ENCODE results near the gene USP2.

USP2 gene

GRCh38 chr11:119340335-119341221, 40.9 kb downstream of the USP2 start, which contains the start of gene C1QTNF5:
C1QTNF5 (minus strand) TSS chr11:119340883; CDS start chr11:119340397, 486 bp downstream.
- DNase-seq, result no peak

- DNase-seq, result peak; percentile 36
Measured at GRCh38 chr11:119339589-119340334, 41.7 kb downstream of the USP2 start.

GRCh38 chr11:119338965-119339588, 42.4 kb downstream of the USP2 start:
- DNase-seq, result no peak

GRCh38 chr11:119338318-119338890, 43.1 kb downstream of the USP2 start:
- DNase-seq, result peak; percentile 72

GRCh38 chr11:119337581-119338317, 43.7 kb downstream of the USP2 start:
- DNase-seq, result no peak

- no peak for DNase-seq
Measured at GRCh38 chr11:119336744-119337469, 44.6 kb downstream of the USP2 start.

- no peak for DNase-seq
Measured at GRCh38 chr11:119335655-119336543, 45.6 kb downstream of the USP2 start.

- no peak for DNase-seq
Measured at GRCh38 chr11:119335091-119335654, 46.3 kb downstream of the USP2 start.

GRCh38 chr11:119334174-119334930, 47.1 kb downstream of the USP2 start, which contains the start of gene RNF26:
RNF26 (plus strand) TSS chr11:119334527; CDS start chr11:119335123, 596 bp downstream.
- peak; percentile 94 for DNase-seq

- DNase-seq, result no peak
Measured at GRCh38 chr11:119332111-119332765, 49.3 kb downstream of the USP2 start.

GRCh38 chr11:119330237-119330636, 51.3 kb downstream of the USP2 start:
- DNase-seq, result no peak

GRCh38 chr11:119329320-119329719, 52.2 kb downstream of the USP2 start:
- no peak for DNase-seq

GRCh38 chr11:119324189-119324588, 57.3 kb downstream of the USP2 start:
- no peak for DNase-seq

- peak; percentile 80 for DNase-seq
Measured at GRCh38 chr11:119323532-119324033, 57.9 kb downstream of the USP2 start.

- no peak for DNase-seq
Measured at GRCh38 chr11:119322921-119323531, 58.5 kb downstream of the USP2 start.

- no peak for DNase-seq
Measured at GRCh38 chr11:119322360-119322739, 59.1 kb downstream of the USP2 start.

- DNase-seq, result peak; percentile 53
Measured at GRCh38 chr11:119320776-119321524, 60.5 kb downstream of the USP2 start.
